ENCODE results near the gene SUMO3.

Gene SUMO3

DNA sequence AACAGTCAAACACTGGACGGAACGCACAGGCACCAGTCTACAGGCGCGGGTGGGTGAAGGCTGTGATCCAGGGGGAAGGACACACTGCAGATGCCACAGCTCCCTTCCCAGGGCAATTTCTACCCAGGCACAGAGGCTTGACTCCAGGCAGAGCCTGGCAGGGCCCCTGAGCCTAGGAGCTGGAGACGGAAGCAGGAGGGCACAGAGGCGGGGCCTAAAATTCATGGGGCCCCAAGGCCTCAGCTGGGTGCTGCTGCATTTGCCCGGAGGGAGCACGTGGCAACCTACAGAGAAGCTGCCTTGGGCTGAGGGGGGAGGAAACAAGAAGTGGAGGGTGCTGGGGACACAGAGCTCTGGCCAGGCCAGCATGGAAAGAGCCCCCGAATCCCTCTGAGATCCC lies 57.5 kb downstream of the SUMO3 start:
- no peaks in the 10 kb centered on the region for H3K9me3 ChIP-seq (ENCODE audit: severe bottlenecking)
- TF ChIP-seq, protein P1, sequence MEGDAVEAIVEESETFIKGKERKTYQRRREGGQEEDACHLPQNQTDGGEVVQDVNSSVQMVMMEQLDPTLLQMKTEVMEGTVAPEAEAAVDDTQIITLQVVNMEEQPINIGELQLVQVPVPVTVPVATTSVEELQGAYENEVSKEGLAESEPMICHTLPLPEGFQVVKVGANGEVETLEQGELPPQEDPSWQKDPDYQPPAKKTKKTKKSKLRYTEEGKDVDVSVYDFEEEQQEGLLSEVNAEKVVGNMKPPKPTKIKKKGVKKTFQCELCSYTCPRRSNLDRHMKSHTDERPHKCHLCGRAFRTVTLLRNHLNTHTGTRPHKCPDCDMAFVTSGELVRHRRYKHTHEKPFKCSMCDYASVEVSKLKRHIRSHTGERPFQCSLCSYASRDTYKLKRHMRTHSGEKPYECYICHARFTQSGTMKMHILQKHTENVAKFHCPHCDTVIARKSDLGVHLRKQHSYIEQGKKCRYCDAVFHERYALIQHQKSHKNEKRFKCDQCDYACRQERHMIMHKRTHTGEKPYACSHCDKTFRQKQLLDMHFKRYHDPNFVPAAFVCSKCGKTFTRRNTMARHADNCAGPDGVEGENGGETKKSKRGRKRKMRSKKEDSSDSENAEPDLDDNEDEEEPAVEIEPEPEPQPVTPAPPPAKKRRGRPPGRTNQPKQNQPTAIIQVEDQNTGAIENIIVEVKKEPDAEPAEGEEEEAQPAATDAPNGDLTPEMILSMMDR (IDR thresholded peaks at IDR 0.05; ENCODE audit: poor library complexity, severe bottlenecking) = no peak
- H3K4me3 ChIP-seq (ENCODE audit: severe bottlenecking) = no peak overlapping the region
- no peaks in the 10 kb centered on the region for H3K36me3 ChIP-seq (ENCODE audit: low read depth)
- ATAC-seq (ENCODE audit: low read depth) (no peak), DNase-seq (ENCODE audit: low spot score) (peak; percentile 23)
- no peak overlapping the region for H3K27ac ChIP-seq (ENCODE audit: poor library complexity, severe bottlenecking)
- H3K4me1 ChIP-seq (ENCODE audit: insufficient read depth, poor library complexity, severe bottlenecking) = peaks cover 1% of the 10 kb centered on the region
- H3K27me3 ChIP-seq (ENCODE audit: insufficient read depth, poor library complexity, severe bottlenecking) = no peaks in the 10 kb centered on the region

DNA sequence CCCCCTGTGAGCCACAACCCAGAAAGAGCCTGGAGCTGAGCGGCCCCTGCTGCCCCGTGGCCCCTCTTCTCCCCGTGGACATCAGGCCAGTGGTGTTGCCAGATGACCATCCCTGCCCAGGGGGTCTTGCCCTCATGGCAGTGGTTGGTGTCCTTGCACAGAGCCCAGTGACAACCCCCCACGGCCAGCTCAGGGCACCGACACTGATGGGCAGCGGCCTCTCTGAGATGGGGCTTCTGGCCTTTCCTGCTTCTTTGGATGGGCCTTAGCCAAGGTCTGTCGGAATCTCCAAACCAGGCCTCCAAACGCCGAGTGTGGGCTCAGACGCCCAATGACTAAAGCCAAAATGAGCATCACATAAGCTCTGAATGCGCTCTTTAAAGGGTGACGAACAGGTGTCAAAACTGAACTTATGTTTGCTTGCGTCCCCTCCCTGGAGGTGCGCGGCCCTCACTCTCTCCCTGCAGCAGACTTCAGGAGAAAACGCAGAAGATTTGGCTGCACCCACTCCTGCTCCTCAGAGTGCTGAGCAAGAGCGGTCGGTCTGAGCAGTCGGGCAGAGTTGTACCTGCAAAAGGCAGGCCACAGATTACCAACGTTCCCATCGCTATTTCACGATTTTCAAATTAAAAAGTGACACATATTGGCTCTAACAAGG lies 58.1 kb downstream of the SUMO3 start:
- Histone ChIP-seq H3K4me1 (ENCODE audit: insufficient read depth, poor library complexity, severe bottlenecking) (no peaks in the 10 kb centered on the region), H3K36me3 (ENCODE audit: low read depth) (no peaks in the 10 kb centered on the region), H3K27ac (ENCODE audit: poor library complexity, severe bottlenecking) (no peak overlapping the region), H3K27me3 (ENCODE audit: insufficient read depth, poor library complexity, severe bottlenecking) (no peaks in the 10 kb centered on the region), H3K9me3 (ENCODE audit: severe bottlenecking) (no peaks in the 10 kb centered on the region), H3K4me3 (ENCODE audit: severe bottlenecking) (no peak overlapping the region)
- TF ChIP-seq, protein P1 (IDR thresholded peaks at IDR 0.05; ENCODE audit: poor library complexity, severe bottlenecking) = no peak
- DNase-seq (ENCODE audit: low spot score) (peak; percentile 44), ATAC-seq (ENCODE audit: low read depth) (no peak)

DNA sequence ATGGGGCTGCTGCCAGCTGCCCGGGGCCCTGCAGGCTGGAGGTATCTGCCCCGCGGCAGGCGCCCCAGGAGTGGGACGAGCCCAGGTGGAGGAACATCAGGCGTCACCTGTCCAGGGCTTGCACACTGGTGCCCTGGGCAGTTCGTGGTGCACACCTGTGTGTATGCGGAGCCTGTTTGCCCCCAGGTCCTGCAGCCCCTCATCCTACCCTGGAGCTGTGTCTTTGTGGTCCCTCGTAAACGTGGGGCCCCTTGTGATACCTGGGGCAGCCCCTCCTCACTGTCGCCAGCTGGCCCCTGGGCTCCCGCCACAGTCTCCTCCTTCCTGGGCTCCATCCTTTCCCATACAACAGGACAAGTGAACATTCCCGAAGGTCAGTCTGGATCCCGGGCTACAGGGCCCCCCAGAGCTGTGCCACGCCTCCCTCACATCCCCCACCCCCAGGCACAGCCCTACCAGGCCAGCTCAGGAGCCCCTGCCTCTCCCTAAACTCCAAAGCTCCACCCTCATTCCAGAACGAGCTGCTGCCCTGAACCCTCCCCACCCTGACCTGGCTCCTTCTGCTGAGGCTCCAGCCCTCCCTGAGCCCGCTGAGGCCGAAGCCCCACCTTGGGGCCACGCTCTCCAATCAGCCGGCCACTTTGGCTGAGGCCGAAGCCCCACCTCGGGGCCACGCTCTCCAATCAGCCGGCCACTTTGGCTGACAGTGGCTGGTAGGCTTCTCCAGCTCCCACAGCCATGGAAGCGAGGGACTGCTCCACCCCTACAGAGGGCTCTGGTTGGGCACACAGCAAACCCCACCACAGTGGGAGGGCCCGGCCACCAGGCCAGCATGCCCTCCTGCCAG lies 58.9 kb downstream of the SUMO3 start:
- DNase-seq (ENCODE audit: low spot score) (peak; percentile 44), ATAC-seq (ENCODE audit: low read depth) (no peak)
- H3K27me3 ChIP-seq (ENCODE audit: insufficient read depth, poor library complexity, severe bottlenecking) = no peaks in the 10 kb centered on the region
- TF ChIP-seq, protein P1 (IDR thresholded peaks at IDR 0.05; ENCODE audit: poor library complexity, severe bottlenecking) = no peak
- H3K27ac ChIP-seq (ENCODE audit: poor library complexity, severe bottlenecking) = no peak overlapping the region
- H3K4me3 ChIP-seq (ENCODE audit: severe bottlenecking) = no peak overlapping the region
- H3K9me3 ChIP-seq (ENCODE audit: severe bottlenecking) = no peaks in the 10 kb centered on the region
- H3K36me3 ChIP-seq (ENCODE audit: low read depth) = no peaks in the 10 kb centered on the region
- no peaks in the 10 kb centered on the region for H3K4me1 ChIP-seq (ENCODE audit: insufficient read depth, poor library complexity, severe bottlenecking)

DNA sequence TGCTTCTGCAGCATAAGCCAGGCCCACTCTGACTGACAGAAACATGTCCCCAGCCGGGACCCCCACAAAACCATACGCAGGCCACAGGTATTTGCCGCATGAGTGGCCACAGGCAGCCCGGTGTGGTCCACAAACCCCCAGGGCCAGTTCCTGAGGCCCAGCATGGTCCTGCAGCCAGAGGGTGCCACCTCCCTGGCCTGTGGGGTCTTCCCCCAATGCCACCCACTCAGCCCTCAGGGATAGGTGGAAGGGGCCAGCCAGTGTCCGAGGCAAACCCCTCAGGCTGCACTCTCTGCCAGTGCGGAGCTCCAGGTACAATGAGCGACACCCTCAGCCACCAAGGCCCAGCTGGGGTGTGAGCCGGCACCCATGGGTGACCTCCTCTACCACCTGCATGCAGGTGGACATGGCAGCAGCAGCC lies 59.7 kb downstream of the SUMO3 start:
- Histone ChIP-seq H3K4me1 (ENCODE audit: insufficient read depth, poor library complexity, severe bottlenecking) (peaks cover 4% of the 10 kb centered on the region), H3K36me3 (ENCODE audit: low read depth) (no peaks in the 10 kb centered on the region), H3K4me3 (ENCODE audit: severe bottlenecking) (no peak overlapping the region), H3K27ac (ENCODE audit: poor library complexity, severe bottlenecking) (no peak overlapping the region), H3K9me3 (ENCODE audit: severe bottlenecking) (no peaks in the 10 kb centered on the region), H3K27me3 (ENCODE audit: insufficient read depth, poor library complexity, severe bottlenecking) (no peaks in the 10 kb centered on the region)
- ATAC-seq (ENCODE audit: low read depth) (no peak), DNase-seq (ENCODE audit: low spot score) (peak; percentile 34)
- TF ChIP-seq, protein P1 (IDR thresholded peaks at IDR 0.05; ENCODE audit: poor library complexity, severe bottlenecking) = no peak
